ENCODE data around the gene IFI44.

The IFI44 gene

GRCh38 chr1:78663923-78664322 lies 14.3 kb downstream of the IFI44 start:
- no peaks in the 10 kb centered on the region for H3K27me3 ChIP-seq (ENCODE audit: control insufficient read depth, insufficient read depth, low read length)
- no peak overlapping the region for H3K9ac ChIP-seq (ENCODE audit: low read length)
- no peak overlapping the region for H3K4me3 ChIP-seq (ENCODE audit: low read length)
- H3K27ac ChIP-seq (ENCODE audit: low read depth, low read length): no peak overlapping the region
- H3K4me1 ChIP-seq (ENCODE audit: control insufficient read depth, insufficient read depth, low read length): no peaks in the 10 kb centered on the region
- H3K36me3 ChIP-seq (ENCODE audit: control insufficient read depth, insufficient read depth, low read length): no peaks in the 10 kb centered on the region

- Histone ChIP-seq H3K27me3 (ENCODE audit: control insufficient read depth, insufficient read depth, low read length) (no peaks in the 10 kb centered on the region), H3K4me3 (ENCODE audit: low read length) (no peak overlapping the region), H3K4me1 (ENCODE audit: control insufficient read depth, insufficient read depth, low read length) (no peaks in the 10 kb centered on the region), H3K27ac (ENCODE audit: low read depth, low read length) (no peak overlapping the region), H3K36me3 (ENCODE audit: control insufficient read depth, insufficient read depth, low read length) (no peaks in the 10 kb centered on the region), H3K9ac (ENCODE audit: low read length) (no peak overlapping the region)
Measured at GRCh38 chr1:78664763-78665162, 15.1 kb downstream of the IFI44 start.

GRCh38 chr1:78665809-78666208 lies 16.2 kb downstream of the IFI44 start:
- Histone ChIP-seq H3K27ac (ENCODE audit: low read depth, low read length) (no peak overlapping the region), H3K4me3 (ENCODE audit: low read length) (no peak overlapping the region), H3K36me3 (ENCODE audit: control insufficient read depth, insufficient read depth, low read length) (no peaks in the 10 kb centered on the region), H3K4me1 (ENCODE audit: control insufficient read depth, insufficient read depth, low read length) (no peaks in the 10 kb centered on the region), H3K9ac (ENCODE audit: low read length) (no peak overlapping the region), H3K27me3 (ENCODE audit: control insufficient read depth, insufficient read depth, low read length) (no peaks in the 10 kb centered on the region)

- no peak overlapping the region for H3K27ac ChIP-seq (ENCODE audit: low read depth, low read length)
- H3K4me1 ChIP-seq (ENCODE audit: control insufficient read depth, insufficient read depth, low read length): no peaks in the 10 kb centered on the region
- H3K9ac ChIP-seq (ENCODE audit: low read length): no peak overlapping the region
- H3K27me3 ChIP-seq (ENCODE audit: control insufficient read depth, insufficient read depth, low read length): no peaks in the 10 kb centered on the region
- H3K4me3 ChIP-seq (ENCODE audit: low read length): no peak overlapping the region
- no peaks in the 10 kb centered on the region for H3K36me3 ChIP-seq (ENCODE audit: control insufficient read depth, insufficient read depth, low read length)
Measured at GRCh38 chr1:78667939-78668338, 18.3 kb downstream of the IFI44 start.

GRCh38 chr1:78668427-78668826 lies 18.8 kb downstream of the IFI44 start:
- H3K4me1 ChIP-seq (ENCODE audit: control insufficient read depth, insufficient read depth, low read length): no peaks in the 10 kb centered on the region
- no peaks in the 10 kb centered on the region for H3K27me3 ChIP-seq (ENCODE audit: control insufficient read depth, insufficient read depth, low read length)
- H3K27ac ChIP-seq (ENCODE audit: low read depth, low read length): no peak overlapping the region
- no peaks in the 10 kb centered on the region for H3K36me3 ChIP-seq (ENCODE audit: control insufficient read depth, insufficient read depth, low read length)
- no peak overlapping the region for H3K9ac ChIP-seq (ENCODE audit: low read length)
- no peak overlapping the region for H3K4me3 ChIP-seq (ENCODE audit: low read length)

- Histone ChIP-seq H3K36me3 (ENCODE audit: control insufficient read depth, insufficient read depth, low read length) (no peaks in the 10 kb centered on the region), H3K4me3 (ENCODE audit: low read length) (no peak overlapping the region)
Measured at GRCh38 chr1:78672428-78672827, 22.8 kb downstream of the IFI44 start.

GRCh38 chr1:78673120-78673519 lies 23.5 kb downstream of the IFI44 start:
- Histone ChIP-seq H3K27me3 (ENCODE audit: control insufficient read depth, insufficient read depth, low read length) (no peaks in the 10 kb centered on the region), H3K9ac (ENCODE audit: low read length) (no peak overlapping the region), H3K4me1 (ENCODE audit: control insufficient read depth, insufficient read depth, low read length) (no peaks in the 10 kb centered on the region), H3K27ac (ENCODE audit: low read depth, low read length) (no peak overlapping the region), H3K4me3 (ENCODE audit: low read length) (no peak overlapping the region), H3K36me3 (ENCODE audit: control insufficient read depth, insufficient read depth, low read length) (no peaks in the 10 kb centered on the region)

More at GRCh38 chr1:78672428-78672827, 22.8 kb downstream of the IFI44 start:
- H3K27ac ChIP-seq (ENCODE audit: low read depth, low read length): no peak overlapping the region
- no peaks in the 10 kb centered on the region for H3K4me1 ChIP-seq (ENCODE audit: control insufficient read depth, insufficient read depth, low read length)
- H3K9ac ChIP-seq (ENCODE audit: low read length): no peak overlapping the region
- no peaks in the 10 kb centered on the region for H3K27me3 ChIP-seq (ENCODE audit: control insufficient read depth, insufficient read depth, low read length)

GRCh38 chr1:78676347-78676982 lies 26.8 kb downstream of the IFI44 start:
- Histone ChIP-seq H3K4me3 (ENCODE audit: low read length) (no peak overlapping the region), H3K4me1 (ENCODE audit: control insufficient read depth, insufficient read depth, low read length) (no peaks in the 10 kb centered on the region), H3K36me3 (ENCODE audit: control insufficient read depth, insufficient read depth, low read length) (no peaks in the 10 kb centered on the region), H3K27me3 (ENCODE audit: control insufficient read depth, insufficient read depth, low read length) (no peaks in the 10 kb centered on the region), H3K27ac (ENCODE audit: low read depth, low read length) (no peak overlapping the region), H3K9ac (ENCODE audit: low read length) (no peak overlapping the region)

- Histone ChIP-seq H3K27ac (ENCODE audit: low read depth, low read length) (no peak overlapping the region), H3K4me1 (ENCODE audit: control insufficient read depth, insufficient read depth, low read length) (no peaks in the 10 kb centered on the region), H3K4me3 (ENCODE audit: low read length) (no peak overlapping the region), H3K27me3 (ENCODE audit: control insufficient read depth, insufficient read depth, low read length) (no peaks in the 10 kb centered on the region), H3K36me3 (ENCODE audit: control insufficient read depth, insufficient read depth, low read length) (no peaks in the 10 kb centered on the region), H3K9ac (ENCODE audit: low read length) (no peak overlapping the region)
Measured at GRCh38 chr1:78676993-78677392, 27.4 kb downstream of the IFI44 start.

- Histone ChIP-seq H3K27me3 (ENCODE audit: control insufficient read depth, insufficient read depth, low read length) (no peaks in the 10 kb centered on the region), H3K4me3 (ENCODE audit: low read length) (no peak overlapping the region), H3K36me3 (ENCODE audit: control insufficient read depth, insufficient read depth, low read length) (no peaks in the 10 kb centered on the region), H3K4me1 (ENCODE audit: control insufficient read depth, insufficient read depth, low read length) (no peaks in the 10 kb centered on the region), H3K27ac (ENCODE audit: low read depth, low read length) (no peak overlapping the region), H3K9ac (ENCODE audit: low read length) (no peak overlapping the region)
Measured at GRCh38 chr1:78677788-78678187, 28.2 kb downstream of the IFI44 start.

- H3K4me1 ChIP-seq (ENCODE audit: control insufficient read depth, insufficient read depth, low read length): no peaks in the 10 kb centered on the region
- no peaks in the 10 kb centered on the region for H3K27me3 ChIP-seq (ENCODE audit: control insufficient read depth, insufficient read depth, low read length)
- H3K4me3 ChIP-seq (ENCODE audit: low read length): no peak overlapping the region
- H3K27ac ChIP-seq (ENCODE audit: low read depth, low read length): no peak overlapping the region
- no peak overlapping the region for H3K9ac ChIP-seq (ENCODE audit: low read length)
- no peaks in the 10 kb centered on the region for H3K36me3 ChIP-seq (ENCODE audit: control insufficient read depth, insufficient read depth, low read length)
Measured at GRCh38 chr1:78678324-78678723, 28.7 kb downstream of the IFI44 start.

GRCh38 chr1:78681265-78681664 lies 31.6 kb downstream of the IFI44 start:
- Histone ChIP-seq H3K4me3 (ENCODE audit: low read length) (no peak overlapping the region), H3K9ac (ENCODE audit: low read length) (no peak overlapping the region), H3K4me1 (ENCODE audit: control insufficient read depth, insufficient read depth, low read length) (no peaks in the 10 kb centered on the region), H3K36me3 (ENCODE audit: control insufficient read depth, insufficient read depth, low read length) (no peaks in the 10 kb centered on the region), H3K27me3 (ENCODE audit: control insufficient read depth, insufficient read depth, low read length) (no peaks in the 10 kb centered on the region), H3K27ac (ENCODE audit: low read depth, low read length) (no peak overlapping the region)

- Histone ChIP-seq H3K9ac (ENCODE audit: low read length) (no peak overlapping the region), H3K27me3 (ENCODE audit: control insufficient read depth, insufficient read depth, low read length) (no peaks in the 10 kb centered on the region), H3K27ac (ENCODE audit: low read depth, low read length) (no peak overlapping the region), H3K4me3 (ENCODE audit: low read length) (no peak overlapping the region), H3K36me3 (ENCODE audit: control insufficient read depth, insufficient read depth, low read length) (no peaks in the 10 kb centered on the region), H3K4me1 (ENCODE audit: control insufficient read depth, insufficient read depth, low read length) (no peaks in the 10 kb centered on the region)
Measured at GRCh38 chr1:78682496-78682895, 32.9 kb downstream of the IFI44 start.

Measured in rectal smooth muscle tissue (tissue), 1 donor.